ENCODE results near the gene ATP5F1B.
"Not testable (repeated sequence)": the region's sequence is repeated elsewhere in the genome, so short reads cannot be mapped to it uniquely, and the experiment has no call there.

Gene ATP5F1B
- 270 to 311 reads per million in 2 donors for total RNA-seq

DNA sequence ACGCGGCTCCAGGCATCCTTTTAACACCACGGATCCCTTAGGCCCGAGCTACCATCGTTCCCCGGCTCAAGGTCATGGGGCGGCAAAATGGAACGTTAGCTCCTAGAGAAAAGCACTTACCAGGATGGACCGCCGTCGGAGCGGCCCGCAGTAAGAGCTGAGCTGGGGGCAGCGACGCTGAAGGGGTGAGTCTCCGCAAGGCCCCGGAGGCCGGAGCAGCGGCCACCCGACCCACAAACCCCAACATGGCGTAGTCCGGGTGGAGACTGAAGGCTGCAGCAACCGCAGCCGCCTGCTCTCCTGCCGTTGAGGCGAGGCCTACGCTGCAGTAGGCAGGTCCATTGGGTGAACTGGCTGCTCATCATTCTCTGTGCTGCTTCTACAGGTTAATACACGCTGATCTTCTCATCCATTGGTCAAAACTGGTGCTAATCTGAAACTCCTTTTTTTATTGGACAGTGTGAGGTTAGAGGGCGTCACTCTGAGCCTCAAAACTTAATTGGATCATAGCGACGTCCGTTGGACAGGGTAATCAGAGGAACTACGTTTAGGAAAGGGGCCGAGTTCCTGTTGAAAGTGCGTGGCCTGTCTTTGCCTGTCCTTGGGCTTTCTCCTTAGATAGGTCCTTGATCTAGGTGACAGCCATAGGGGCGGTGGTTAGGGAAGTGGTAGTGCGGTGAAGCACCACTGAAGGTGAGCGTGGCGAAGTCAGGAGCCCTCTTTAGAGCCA is at the start of gene ATP5F1B:
Gene ATP5F1B (minus strand): TSS at position 268 of the 730 bp plus-strand sequence. CDS start 21 bp downstream, at position 247.
- DNase-seq: peak; percentile 63

DNA sequence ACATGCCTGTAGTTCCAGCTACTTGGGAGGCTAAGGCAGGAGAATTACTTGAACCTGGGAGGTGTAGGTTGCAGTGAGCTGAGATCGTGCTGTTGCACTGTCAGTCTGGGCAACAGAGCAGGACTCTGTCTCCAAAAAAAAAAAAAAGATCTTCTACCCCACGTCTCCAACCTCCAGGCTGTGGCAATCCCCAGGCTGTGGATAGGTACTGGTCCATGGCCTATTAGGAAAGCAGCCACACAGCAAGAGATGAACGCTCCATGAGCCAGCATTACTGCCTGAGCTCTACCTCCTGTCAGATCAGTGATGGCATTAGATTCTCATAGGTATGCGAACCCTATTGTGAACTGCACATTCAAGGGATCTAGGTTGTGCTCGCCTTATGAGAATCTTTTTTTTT is 48.4 kb upstream of the ATP5F1B start:
- no peak for DNase-seq

DNA sequence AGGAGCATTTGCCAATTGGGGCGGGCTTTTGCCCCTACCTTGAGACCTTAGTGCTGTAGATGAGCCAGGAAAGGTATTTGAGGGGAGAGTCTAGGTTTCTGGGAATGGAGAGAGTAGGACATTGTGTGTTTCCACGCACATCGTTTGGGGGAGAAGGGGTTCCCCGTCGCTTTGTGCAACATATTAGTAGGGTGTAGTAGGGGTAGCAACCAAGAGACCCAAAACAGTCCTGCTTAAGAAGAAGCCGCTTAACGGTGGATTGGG is 43.0 kb upstream of the ATP5F1B start:
- DNase-seq: no peak

DNA sequence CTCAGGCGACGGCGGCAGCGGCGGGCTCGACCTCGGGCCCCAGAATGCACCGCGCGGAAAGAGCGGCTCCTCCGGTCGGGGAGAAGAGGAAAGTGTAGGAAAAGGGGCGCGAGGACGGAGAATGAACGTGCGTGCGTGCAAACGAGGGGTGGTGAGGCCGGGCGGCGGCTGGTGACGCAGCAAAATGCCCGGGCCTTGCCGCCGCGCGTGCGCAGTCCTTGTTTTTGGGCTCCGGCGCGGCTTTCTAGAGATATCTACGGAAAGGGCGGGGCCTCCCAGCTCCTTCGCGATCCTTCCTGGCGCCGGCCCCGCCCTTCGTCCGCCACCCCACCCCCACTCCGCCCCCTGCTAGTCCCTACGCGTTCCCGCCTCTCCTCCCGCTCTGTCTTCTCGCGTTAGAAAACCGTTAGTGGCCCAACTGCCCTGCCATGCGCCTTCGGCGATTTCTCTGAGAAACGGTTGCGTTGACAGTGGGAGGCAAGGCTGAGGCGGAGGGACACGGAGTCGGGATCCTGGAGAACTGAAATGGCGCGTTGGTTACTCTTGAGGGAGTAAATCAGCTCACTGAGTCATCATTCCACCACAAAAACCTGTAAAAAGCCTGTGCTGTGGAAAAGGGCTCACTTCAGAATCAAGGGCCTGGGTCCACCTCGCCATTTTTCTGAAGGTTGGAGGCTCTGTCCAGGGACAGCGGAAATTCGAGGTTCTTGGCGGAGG is 42.5 kb upstream of the ATP5F1B start, which contains the start of gene PTGES3:
Gene PTGES3 (minus strand): TSS at position 156 of the 717 bp plus-strand sequence. CDS start 285 bp downstream, outside the sequence.
- peak; percentile 96 for DNase-seq

DNA sequence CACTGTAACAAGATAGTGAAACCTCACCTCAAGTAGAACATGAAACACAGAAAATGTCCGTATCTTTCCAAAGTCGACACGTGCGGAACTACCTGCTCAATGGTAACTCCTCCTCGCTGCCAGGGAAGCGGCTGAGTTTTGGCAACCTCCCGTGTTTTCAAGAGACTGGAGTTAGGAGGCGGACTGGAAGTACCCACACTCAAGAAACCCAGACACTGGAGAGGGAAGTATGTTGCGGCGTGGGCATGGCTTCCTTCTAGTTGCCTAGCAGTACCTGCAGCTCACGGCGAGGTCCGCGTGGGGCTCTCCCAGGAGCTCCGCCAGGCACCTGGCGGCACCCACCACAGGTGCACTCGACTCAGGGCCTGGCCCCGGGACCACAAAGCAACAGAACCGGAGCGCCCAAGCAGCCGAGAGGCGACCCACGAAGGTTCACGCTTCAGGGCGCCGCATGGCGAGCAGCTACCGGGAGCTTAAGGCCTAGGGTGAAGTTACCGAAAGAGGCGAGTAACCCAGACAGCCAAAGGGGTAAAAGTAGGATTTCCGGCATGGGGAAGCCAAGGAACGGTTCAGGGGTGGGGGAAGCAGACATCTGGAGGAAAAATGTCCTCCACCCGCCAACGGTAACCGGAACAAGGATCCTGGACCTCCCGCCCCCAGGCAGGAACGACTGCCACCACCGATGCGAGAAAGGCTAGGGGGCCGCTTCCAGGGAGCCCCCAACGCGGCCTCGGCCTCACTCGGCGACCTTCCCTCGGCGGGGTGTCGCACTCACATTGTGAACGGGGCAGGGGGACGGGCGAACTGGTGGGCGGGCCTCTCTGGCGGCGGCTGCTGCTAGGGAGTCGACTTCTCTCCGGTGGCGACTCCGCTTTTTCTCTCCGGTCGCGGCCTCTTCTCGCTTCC is 41.7 kb upstream of the ATP5F1B start:
- DNase-seq: peak; percentile 25

GRCh38 chr12:56684745-56685359 is 39.1 kb upstream of the ATP5F1B start:
- no peak for DNase-seq

DNA sequence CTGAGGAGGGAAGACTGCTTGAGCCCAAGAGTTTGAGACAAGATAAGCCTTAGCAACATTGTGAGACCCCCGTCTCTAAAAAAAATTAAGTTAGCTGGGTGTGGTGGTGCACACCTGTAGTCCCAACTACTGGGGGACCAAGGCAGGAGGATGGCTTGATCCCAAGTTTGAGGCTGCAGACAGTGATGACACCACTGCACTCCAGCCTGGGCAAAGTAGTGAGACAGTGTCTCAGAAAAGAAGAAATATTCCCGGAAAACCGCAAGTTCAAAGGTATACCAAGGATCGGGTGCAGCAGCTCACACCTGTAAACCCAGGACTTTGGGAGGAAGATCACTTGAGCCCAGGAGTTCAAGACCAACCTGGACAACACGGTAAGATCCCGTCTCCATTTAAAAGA is 36.5 kb upstream of the ATP5F1B start:
- no peak for DNase-seq

DNA sequence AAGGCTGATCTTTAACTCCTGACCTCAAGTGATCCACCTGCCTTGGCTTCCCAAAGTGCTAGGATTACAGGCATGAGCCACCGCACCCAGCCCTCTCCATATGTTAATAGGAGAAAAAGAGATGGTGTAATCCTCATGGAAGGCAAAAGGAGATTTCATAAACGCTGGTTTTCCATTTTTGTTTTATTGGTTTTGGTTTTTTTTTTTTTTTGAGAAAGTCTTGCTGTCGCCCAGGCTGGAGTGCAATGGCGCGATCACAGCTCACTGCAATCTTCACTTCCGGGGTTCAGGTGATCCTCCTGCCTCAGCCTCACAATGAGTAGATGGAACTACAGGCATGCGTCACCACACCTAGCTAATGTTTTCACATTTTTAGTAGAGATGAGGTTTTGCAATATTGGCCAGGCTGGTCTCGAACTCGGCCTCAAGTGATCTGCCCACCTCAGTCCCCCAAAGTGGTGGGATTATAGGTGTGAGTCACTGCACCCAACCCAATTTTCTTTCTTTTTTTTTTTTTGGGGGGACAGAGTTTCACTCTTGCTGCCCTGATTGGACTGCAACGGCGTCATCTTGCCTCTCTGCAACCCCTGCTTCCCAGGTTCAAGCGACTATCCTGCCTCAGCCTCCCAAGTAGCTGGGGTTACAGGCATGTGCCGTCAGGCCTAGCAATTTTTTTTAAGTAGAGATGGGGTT is 34.2 kb upstream of the ATP5F1B start:
- no peak for DNase-seq

- no peak for DNase-seq
Measured at GRCh38 chr12:56678852-56679251, 33.1 kb upstream of the ATP5F1B start.

DNA sequence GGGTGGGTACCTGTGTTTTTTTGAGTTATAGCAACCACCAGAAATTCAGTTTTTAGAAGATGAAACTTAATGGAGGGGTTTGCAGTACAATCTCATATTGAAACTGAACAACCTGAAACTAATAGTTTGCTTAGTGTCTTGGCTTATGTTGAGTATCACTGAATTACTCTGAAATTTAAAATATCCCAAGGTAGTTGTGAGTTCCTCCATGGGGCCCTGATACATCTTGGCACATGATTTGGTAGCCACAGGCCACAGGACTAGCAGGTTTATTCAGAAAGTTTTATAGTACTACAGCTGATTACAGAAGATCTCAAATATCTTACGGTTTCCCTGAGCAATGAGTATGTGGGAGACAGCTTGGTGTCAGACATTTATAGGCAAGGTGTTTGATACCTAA is 31.9 kb upstream of the ATP5F1B start:
- no peak for DNase-seq

- no peak for DNase-seq
Measured at GRCh38 chr12:56676851-56677580, 31.2 kb upstream of the ATP5F1B start.

- DNase-seq: no peak
Measured at GRCh38 chr12:56671608-56672007, 25.8 kb upstream of the ATP5F1B start.

- no peak for DNase-seq
Measured at GRCh38 chr12:56670836-56671235, 25.1 kb upstream of the ATP5F1B start.

DNA sequence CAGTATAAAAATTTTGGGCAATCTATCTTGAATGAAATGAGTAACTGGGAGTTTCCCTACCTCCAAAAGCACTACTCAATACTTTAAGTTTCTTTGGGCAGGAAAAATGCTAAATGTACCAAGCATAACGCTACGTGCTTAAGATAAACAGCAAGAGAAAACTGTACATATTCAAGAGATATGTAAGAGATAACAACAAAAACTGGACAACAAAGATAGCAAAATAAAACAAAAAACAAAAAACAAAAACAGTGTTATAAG is 22.3 kb upstream of the ATP5F1B start:
- DNase-seq: no peak

DNA sequence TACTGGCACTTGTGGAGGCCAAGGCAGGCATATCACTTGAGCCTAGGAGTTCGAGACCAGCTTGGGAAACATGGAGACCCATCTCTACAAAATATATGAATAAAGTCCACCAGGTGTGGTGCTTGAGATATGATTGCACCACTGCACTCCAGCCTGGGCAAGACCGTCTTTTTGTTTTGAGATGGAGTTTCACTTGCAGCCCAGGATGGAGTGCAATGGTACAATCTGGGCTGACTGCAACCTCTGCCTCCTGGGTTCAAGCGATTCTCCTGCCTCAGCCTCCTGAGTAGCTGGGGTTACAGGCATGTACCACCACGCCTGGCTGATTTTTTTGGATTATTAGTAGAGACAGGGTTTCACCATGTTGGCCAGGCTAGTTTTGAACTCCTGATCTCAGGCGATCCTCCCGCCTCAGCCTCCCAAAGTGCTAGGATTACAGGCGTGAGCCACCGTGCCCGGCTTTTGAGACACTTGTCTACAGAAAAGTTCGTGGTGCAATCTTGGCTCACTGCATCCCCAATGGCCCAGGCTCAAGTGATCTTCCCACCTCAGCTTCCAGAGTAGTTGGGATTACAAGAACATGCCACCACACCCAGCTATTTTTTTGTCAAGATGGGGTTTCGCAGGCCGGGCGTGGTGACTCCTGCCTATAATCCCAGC is 16.3 kb upstream of the ATP5F1B start:
- DNase-seq: no peak

DNA sequence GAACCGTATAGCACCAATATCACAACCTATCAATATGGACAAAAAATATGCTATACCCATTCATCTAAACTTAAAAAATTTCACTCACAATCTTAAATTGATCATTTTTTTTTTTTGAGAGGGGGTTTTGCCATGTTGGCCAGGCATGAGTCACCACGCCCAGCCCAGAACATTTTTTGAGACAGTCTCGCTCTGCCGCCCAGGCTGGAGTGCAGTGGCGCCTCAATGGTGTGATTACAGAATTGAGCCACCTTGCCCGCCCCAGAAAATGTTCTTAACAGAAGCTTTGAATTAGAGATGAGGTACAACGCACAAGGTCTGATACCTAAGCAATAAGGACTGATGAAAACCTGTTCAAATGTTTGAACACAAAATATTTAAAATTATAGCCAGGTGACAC is 15.8 kb upstream of the ATP5F1B start:
- no peak for DNase-seq

DNA sequence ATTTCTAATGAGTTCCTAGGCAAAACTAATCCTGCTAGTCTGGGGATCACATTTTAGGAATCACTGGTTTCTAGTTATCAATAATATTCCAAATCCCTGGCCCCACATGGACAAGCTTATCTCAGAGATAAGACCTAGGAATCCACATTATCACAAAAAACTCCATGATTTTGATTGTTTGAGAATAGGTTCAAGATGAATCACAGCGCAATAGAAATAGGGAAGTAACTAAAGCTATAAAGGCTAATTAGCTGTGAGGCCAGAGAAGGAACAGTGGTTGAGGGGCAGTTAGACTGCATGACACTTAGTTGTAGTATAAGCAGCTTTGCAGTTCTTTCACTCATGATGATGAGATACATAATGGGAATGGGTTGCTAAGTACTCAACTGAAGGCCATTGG is 13.1 kb upstream of the ATP5F1B start:
- no peak for DNase-seq

- DNase-seq: no peak
Measured at GRCh38 chr12:56657416-56658379, 11.9 kb upstream of the ATP5F1B start.

DNA sequence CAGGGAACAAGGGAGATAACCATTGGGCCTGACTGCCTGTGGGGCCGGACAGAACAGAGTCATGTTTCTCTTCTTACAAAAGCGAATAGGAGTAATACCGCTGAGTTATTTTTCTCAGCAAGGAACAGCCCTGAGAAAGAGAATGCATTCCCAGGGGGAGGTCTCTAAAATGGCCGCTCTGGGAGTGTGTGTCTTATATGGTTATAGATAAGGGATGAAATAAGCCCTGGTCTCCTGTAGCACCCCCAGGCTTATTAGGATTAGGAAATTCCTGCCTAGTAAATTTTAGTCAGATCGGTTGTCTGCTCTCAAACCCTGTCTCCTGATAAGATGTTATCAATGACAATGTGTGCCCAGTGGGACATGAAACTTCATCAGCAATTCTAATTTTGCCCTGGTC is 8.0 kb upstream of the ATP5F1B start:
- not testable (repeated sequence) for DNase-seq

DNA sequence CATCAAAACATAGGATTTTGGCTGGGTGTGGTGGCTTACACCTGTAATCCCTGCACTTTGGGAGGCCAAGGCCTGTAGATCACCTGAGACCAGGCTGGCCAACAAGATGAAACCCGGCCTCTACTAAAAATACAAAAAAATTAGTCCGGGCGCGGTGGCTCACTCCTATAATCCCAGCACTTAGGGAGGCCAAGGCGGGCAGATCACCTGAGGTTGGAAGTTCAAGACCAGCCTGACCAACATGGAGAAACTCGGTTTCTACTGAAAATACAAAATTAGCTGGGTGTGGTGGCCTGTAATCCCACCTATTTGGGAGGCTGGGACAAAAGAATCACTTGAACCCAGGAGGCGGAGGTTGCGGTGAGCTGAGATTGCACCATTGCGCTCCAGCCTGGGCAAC is 2.2 kb upstream of the ATP5F1B start:
- DNase-seq: not testable (repeated sequence)

Data from activated gamma-delta T cell (primary cell).